Islet precursor cell (in vitro differentiated cells): ENCODE measurements around the gene CSTF1.

ENCODE experiments used
- DNase-seq: peaks from one replicate; pipeline ENCODE4 v3.0.0-alpha.2; 2018

CSTF1 gene

GRCh38 chr20:56392132-56392880 is at the start of gene CSTF1, which contains the start of gene AURKA:
Gene CSTF1, plus strand, starts transcription at chr20:56392645. Its CDS starts 2,908 bp downstream, at chr20:56395553.
Gene AURKA, minus strand, starts transcription at chr20:56392215. Its CDS starts 4,018 bp downstream, at chr20:56388197.
- peak; percentile 100 for DNase-seq

- DNase-seq: no peak
These were observed 49.7 kb upstream of the CSTF1 start for GRCh38 chr20:56342783-56343182.

GRCh38 chr20:56343861-56344381 is 48.5 kb upstream of the CSTF1 start:
- peak; percentile 86 for DNase-seq

- DNase-seq: peak; percentile 29
These were observed 46.5 kb upstream of the CSTF1 start for GRCh38 chr20:56345911-56346310.

- DNase-seq: peak; percentile 69
These were observed 44.7 kb upstream of the CSTF1 start for GRCh38 chr20:56347628-56348304.

GRCh38 chr20:56348305-56348693 is 44.1 kb upstream of the CSTF1 start:
- DNase-seq: no peak

GRCh38 chr20:56348746-56349145 is 43.7 kb upstream of the CSTF1 start:
- no peak for DNase-seq

GRCh38 chr20:56350842-56351241 is 41.6 kb upstream of the CSTF1 start:
- no peak for DNase-seq

- DNase-seq: no peak
These were observed 39.9 kb upstream of the CSTF1 start for GRCh38 chr20:56352345-56353055.

GRCh38 chr20:56353356-56353755 is 39.1 kb upstream of the CSTF1 start:
- no peak for DNase-seq

- DNase-seq: no peak
These were observed 34.4 kb upstream of the CSTF1 start for GRCh38 chr20:56358070-56358469.

GRCh38 chr20:56358600-56359211 is 33.7 kb upstream of the CSTF1 start, which contains the start of gene FAM210B:
Gene FAM210B, plus strand, starts transcription at chr20:56358974. Its CDS starts 32 bp downstream, at chr20:56359006.
- peak; percentile 96 for DNase-seq

- peak; percentile 83 for DNase-seq
These were observed 33.0 kb upstream of the CSTF1 start for GRCh38 chr20:56359212-56360132.

- DNase-seq: no peak
These were observed 32.1 kb upstream of the CSTF1 start for GRCh38 chr20:56360133-56360907.

- DNase-seq: peak; percentile 50
These were observed 31.6 kb upstream of the CSTF1 start for GRCh38 chr20:56360908-56361205.

GRCh38 chr20:56361900-56362299 is 30.5 kb upstream of the CSTF1 start:
- no peak for DNase-seq

- peak; percentile 45 for DNase-seq
These were observed 29.5 kb upstream of the CSTF1 start for GRCh38 chr20:56362833-56363413.

- no peak for DNase-seq
These were observed 29.0 kb upstream of the CSTF1 start for GRCh38 chr20:56363491-56363890.

GRCh38 chr20:56368351-56369134 is 23.9 kb upstream of the CSTF1 start:
- DNase-seq: peak; percentile 26

GRCh38 chr20:56369179-56369578 is 23.3 kb upstream of the CSTF1 start:
- peak; percentile 13 for DNase-seq
